ENCODE measurements around the gene BNIP1. TPM values are rescaled to one million over a fixed set of nuclear protein-coding genes. Genes with fewer than 3 reads are reported as not detected.
"Not testable (repeated sequence)": the region's sequence is repeated elsewhere in the genome, so short reads cannot be mapped to it uniquely, and the experiment has no call there.

The BNIP1 gene
- total and polyA plus RNA-seq, 8 donors: 12.5 to 15.2 (median 13.7) TPM

DNA sequence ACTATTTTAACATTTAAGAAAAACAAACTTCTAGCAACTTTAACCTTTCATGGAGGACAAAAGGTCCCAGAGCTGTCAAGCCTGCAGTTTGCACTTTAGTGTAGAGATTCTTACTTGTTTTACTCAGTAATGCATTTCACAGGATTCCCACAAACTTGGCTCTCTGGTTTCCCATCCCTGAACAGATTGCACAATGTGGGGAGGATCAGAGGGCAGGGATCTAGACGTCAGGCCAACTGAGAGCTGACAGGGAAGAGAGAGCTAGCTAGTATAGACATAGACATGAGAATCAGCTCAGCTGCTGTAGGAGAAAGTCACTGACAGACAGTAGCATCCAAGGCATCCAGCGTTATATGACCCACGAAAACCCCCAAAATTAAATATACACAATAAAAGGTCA lies 20.9 kb upstream of the BNIP1 start:
- no peak overlapping the region for H3K27ac ChIP-seq
- no peak overlapping the region for H3K4me3 ChIP-seq
- intact Hi-C loops (cut with DNase I): no loop called here
- TF ChIP-seq, protein P1, sequence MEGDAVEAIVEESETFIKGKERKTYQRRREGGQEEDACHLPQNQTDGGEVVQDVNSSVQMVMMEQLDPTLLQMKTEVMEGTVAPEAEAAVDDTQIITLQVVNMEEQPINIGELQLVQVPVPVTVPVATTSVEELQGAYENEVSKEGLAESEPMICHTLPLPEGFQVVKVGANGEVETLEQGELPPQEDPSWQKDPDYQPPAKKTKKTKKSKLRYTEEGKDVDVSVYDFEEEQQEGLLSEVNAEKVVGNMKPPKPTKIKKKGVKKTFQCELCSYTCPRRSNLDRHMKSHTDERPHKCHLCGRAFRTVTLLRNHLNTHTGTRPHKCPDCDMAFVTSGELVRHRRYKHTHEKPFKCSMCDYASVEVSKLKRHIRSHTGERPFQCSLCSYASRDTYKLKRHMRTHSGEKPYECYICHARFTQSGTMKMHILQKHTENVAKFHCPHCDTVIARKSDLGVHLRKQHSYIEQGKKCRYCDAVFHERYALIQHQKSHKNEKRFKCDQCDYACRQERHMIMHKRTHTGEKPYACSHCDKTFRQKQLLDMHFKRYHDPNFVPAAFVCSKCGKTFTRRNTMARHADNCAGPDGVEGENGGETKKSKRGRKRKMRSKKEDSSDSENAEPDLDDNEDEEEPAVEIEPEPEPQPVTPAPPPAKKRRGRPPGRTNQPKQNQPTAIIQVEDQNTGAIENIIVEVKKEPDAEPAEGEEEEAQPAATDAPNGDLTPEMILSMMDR (IDR thresholded peaks at IDR 0.05): no peak
- H3K4me1 ChIP-seq: no peaks in the 10 kb centered on the region
- DNase-seq (no peak), ATAC-seq (peak; percentile 56)
- H3K9me3 ChIP-seq: peaks cover 0 to 12% of the 10 kb centered on the region in 2 donors
- peaks cover 0 to 57% of the 10 kb centered on the region in 2 donors for H3K36me3 ChIP-seq
- no peaks in the 10 kb centered on the region for H3K27me3 ChIP-seq

DNA sequence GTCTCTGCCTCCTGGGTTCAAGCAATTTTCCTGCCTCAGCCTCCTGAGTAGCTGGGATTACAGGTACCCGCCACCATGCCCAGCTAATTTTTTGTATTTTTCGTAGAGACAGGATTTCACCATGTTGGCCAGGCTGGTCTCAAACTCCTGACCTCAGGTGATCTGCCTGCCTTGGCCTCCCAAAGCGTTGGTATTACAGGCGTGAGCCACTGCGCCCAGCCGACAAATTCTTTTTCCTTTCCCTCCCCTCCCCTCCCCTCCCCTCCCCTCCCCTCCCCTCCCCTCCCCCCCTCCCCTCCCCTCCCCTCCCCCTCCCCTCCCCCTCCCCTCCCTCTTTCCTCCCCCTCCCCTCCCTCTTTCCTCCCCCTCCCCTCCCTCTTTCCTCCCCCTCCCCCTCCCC lies 12.2 kb upstream of the BNIP1 start:
- DNase-seq; H3K27me3 ChIP-seq; intact Hi-C loops (cut with DNase I); ATAC-seq; H3K27ac ChIP-seq; H3K4me1 ChIP-seq; H3K9me3 ChIP-seq; H3K4me3 ChIP-seq: not testable (repeated sequence)
- peaks cover 0 to 46% of the 10 kb centered on the region in 2 donors for H3K36me3 ChIP-seq

DNA sequence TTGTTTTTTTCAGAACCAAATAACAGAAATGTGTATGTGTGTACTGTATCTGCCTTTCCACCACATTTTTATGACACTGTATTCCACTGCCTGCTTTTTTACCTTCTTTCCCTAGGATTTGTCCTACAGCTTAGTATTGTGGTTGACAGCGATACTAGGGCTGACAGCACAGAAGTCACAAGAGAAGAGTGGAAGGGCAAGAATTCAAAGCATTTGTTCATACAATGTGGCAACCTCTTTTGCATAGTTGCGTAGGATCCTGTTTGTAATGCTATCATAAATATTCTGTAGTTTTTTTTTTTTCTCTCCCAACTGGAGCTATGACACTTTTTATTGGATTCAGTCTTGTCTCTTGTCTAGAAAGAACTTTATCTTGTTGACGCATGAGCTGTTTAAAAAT lies 5.6 kb upstream of the BNIP1 start:
- Histone ChIP-seq H3K36me3 (peaks cover 0 to 8% of the 10 kb centered on the region in 2 donors), H3K9me3 (no peaks in the 10 kb centered on the region), H3K4me3 (no peak overlapping the region), H3K27ac (no peak overlapping the region), H3K4me1 (peaks cover 0 to under 1% of the 10 kb centered on the region in 2 donors), H3K27me3 (no peaks in the 10 kb centered on the region)
- intact Hi-C loops (cut with DNase I): no loop called here
- TF ChIP-seq, protein P1 (IDR thresholded peaks at IDR 0.05): no peak
- ATAC-seq (no peak), DNase-seq (no peak)

DNA sequence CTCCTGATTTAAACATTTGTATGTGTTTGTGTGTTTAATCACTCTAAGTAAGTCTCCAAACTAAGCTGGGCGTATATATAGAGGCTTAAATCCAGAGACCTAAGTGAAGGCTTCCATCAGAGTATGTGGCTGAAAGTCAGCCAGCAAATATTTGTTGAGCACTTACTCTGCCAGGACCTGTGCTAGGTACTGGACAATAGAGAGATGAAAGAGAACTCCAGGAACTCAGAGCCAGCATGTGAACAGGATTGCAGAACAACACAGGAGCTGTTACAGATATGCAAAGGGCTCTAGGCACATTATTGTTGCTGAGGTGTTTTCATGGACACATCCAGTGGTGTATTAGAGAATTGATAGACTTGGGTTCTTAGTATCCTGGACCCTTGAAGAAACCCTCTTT lies 4.7 kb upstream of the BNIP1 start:
- intact Hi-C loops (cut with DNase I): loop anchor here in 1 of 2 donors (10.0 kb wide), 1 partner anchor 155 kb away; the partner anchor contains the start of gene ATP6V0E1
- TF ChIP-seq, protein P1 (IDR thresholded peaks at IDR 0.05): no peak
- Histone ChIP-seq H3K9me3 (no peaks in the 10 kb centered on the region), H3K27ac (peak overlapping the region in 1 of 2 donors; percentile 13), H3K36me3 (peaks cover 0 to 5% of the 10 kb centered on the region in 2 donors), H3K4me3 (no peak overlapping the region), H3K4me1 (peaks cover 0 to 7% of the 10 kb centered on the region in 2 donors), H3K27me3 (no peaks in the 10 kb centered on the region)
- ATAC-seq (peak; percentile 60), DNase-seq (no peak)

DNA sequence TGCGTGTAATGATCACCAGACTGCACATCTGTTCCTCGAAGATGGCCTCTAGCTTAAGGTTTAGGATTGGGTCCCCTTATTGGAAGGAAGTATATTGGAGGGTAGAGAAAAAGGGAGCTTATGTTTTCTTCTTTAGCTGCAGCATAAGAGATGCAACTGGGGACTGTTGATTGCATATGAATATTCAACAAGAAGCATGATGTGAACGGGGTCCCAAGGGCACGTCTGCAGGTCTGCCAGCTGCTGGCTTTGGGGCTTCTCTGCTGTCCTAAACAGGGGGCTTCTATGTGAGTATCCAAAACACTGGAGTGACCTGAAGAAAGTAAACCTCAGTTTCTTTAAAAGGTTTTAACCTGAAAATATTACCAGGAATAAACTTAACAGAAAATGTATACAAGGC lies 3.6 kb upstream of the BNIP1 start:
- no peaks in the 10 kb centered on the region for H3K9me3 ChIP-seq
- intact Hi-C loops (cut with DNase I): loop anchor here in 1 of 2 donors (10.0 kb wide), 1 partner anchor 156 kb away; the partner anchor contains the start of gene ATP6V0E1
- no peaks in the 10 kb centered on the region for H3K27me3 ChIP-seq
- no peak overlapping the region for H3K27ac ChIP-seq
- DNase-seq (no peak), ATAC-seq (no peak)
- H3K4me3 ChIP-seq: no peak overlapping the region
- H3K4me1 ChIP-seq: peaks cover 0 to 16% of the 10 kb centered on the region in 2 donors
- peaks cover 0 to 1% of the 10 kb centered on the region in 2 donors for H3K36me3 ChIP-seq
- TF ChIP-seq, protein P1 (IDR thresholded peaks at IDR 0.05): no peak

DNA sequence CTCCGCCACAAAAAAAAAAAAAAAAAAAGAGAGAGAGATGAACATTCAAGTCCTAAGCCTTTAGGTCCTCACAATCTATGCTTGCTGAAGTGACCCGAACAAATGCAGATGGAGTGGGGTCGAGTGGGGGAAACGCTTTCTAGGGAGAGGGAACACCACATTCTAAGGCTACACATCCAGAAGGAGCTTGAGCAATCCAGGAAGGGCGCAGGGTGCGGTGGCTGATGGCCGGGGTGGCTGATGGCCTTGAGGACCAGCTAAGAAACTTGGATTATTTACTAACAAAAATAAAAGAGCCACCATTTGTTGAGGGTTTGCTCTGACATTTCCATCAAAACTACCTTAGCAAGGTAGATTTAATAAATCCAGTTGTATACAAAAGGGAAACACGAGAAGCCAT lies 764 bp upstream of the BNIP1 start:
- DNase-seq (no peak), ATAC-seq (no peak)
- H3K36me3 ChIP-seq: peaks cover 0 to 19% of the 10 kb centered on the region in 2 donors
- TF ChIP-seq, protein P1 (IDR thresholded peaks at IDR 0.05): no peak
- H3K9me3 ChIP-seq: no peaks in the 10 kb centered on the region
- peaks cover 0 to 16% of the 10 kb centered on the region in 2 donors for H3K4me1 ChIP-seq
- H3K27ac ChIP-seq: no peak overlapping the region
- no peak overlapping the region for H3K4me3 ChIP-seq
- intact Hi-C loops (cut with DNase I): loop anchor here in 1 of 2 donors (10.0 kb wide), 1 partner anchor 159 kb away; the partner anchor contains the start of gene ATP6V0E1
- H3K27me3 ChIP-seq: no peaks in the 10 kb centered on the region

All from left lung (tissue), 10 donors.